MM.1S (cell line): ENCODE measurements around the gene RGSL1.

Source experiments
- CTCF ChIP-seq: fragments of 300-600 bp; sonication (generic); IDR thresholded peaks from 2 replicates; pipeline ENCODE4 v1.5.1; 2016; ENCODE audit warnings: antibody characterized with exemption, low read length, mixed read lengths
- EZH2 ChIP-seq: fragments of 300-600 bp; sonication (generic); optimal IDR thresholded peaks from 2 replicates; pipeline ENCODE3; 2017; ENCODE audit warnings: low read depth, mild to moderate bottlenecking, antibody characterized with exemption, low read length, mixed read lengths

GRCh38 chr1:182485861-182486260 lies 35.9 kb downstream of the RGSL1 start:
- no peak for TF ChIP-seq CTCF
- no peak for TF ChIP-seq EZH2
